IMR-90 (cell line): ENCODE measurements around the gene CD300C. TPM values are rescaled to one million over a fixed set of nuclear protein-coding genes. Genes with fewer than 3 reads are reported as not detected.
"Not testable (repeated sequence)": the region's sequence is repeated elsewhere in the genome, so short reads cannot be mapped to it uniquely, and the experiment has no call there.

Experiments used
- ATAC-seq: fragments of 200-7000 bp; cut with Tn5 transposase; 2 replicates; pipeline ENCODE4 v1.9.1; 2020; ENCODE audit warnings: low read depth, mild to moderate bottlenecking, moderate library complexity
- BruUV-seq: library from RNA; stranded (reverse); fragments of 400-500 nt; replicated peaks from 2 replicates; lab custom pipeline; 2021; lab: Mats Ljungman, UMichigan
- CTCF ChIA-PET: fragments of 300-600 bp; formaldehyde crosslinking; extraction: SDS; loops from one replicate; lab custom pipeline; 2021; ENCODE audit warnings: antibody characterized with exemption; lab: Yijun Ruan, JAX
- POLR2A ChIA-PET: fragments of 300-600 bp; sonication (Branson Sonifier 250); formaldehyde crosslinking; loops from one replicate; lab custom pipeline; 2022; ENCODE audit warnings: antibody characterized with exemption; ENCODE audit not compliant: unreplicated experiment; lab: Charles Lee
- DNase-seq: peaks from one replicate; pipeline ENCODE4 v3.0.0; 2013
- H2AFZ ChIP-seq: replicated peaks from 2 replicates; pipeline ENCODE3; 2013; ENCODE audit warnings: low read length, mild to moderate bottlenecking; ENCODE audit not compliant: poor library complexity
- H2AK5ac ChIP-seq: 2 replicates; pipeline ENCODE4 v1.6.1; 2013; ENCODE audit warnings: low read depth, low read length, inconsistent platforms
- H2AK9ac ChIP-seq: replicated peaks from 2 replicates; pipeline ENCODE3; 2013; ENCODE audit warnings: mild to moderate bottlenecking, low read depth, low read length, moderate library complexity; ENCODE audit not compliant: poor library complexity
- H2BK120ac ChIP-seq: 2 replicates; pipeline ENCODE4 v1.6.1; 2013; ENCODE audit warnings: low read depth, low read length, inconsistent platforms
- H2BK15ac ChIP-seq: 3 replicates; pipeline ENCODE4 v1.6.1; 2013; ENCODE audit warnings: low read depth, low read length, inconsistent platforms
- H2BK20ac ChIP-seq: 2 replicates; pipeline ENCODE4 v1.6.1; 2013; ENCODE audit warnings: low read depth, mild to moderate bottlenecking, inconsistent platforms, low read length, moderate library complexity
- H2BK5ac ChIP-seq: 2 replicates; pipeline ENCODE4 v1.6.1; 2013; ENCODE audit warnings: mild to moderate bottlenecking, low read depth, low read length, inconsistent platforms; ENCODE audit not compliant: poor library complexity, severe bottlenecking
- H3K14ac ChIP-seq: replicated peaks from 2 replicates; pipeline ENCODE4 v1.6.1; 2013; ENCODE audit warnings: low read depth, low read length, inconsistent platforms
- H3K18ac ChIP-seq: 2 replicates; pipeline ENCODE4 v1.6.1; 2013; ENCODE audit warnings: low read depth, low read length, control low read depth
- H3K23ac ChIP-seq: 2 replicates; pipeline ENCODE4 v1.6.1; 2013; ENCODE audit warnings: low read depth, low read length, inconsistent platforms
- H3K27ac ChIP-seq: 2 replicates; pipeline ENCODE4 v1.5.1; 2013; ENCODE audit warnings: mild to moderate bottlenecking, control low read depth, low read length; ENCODE audit not compliant: insufficient read depth
- H3K27me3 ChIP-seq: 2 replicates; pipeline ENCODE4 v1.6.1; 2013; ENCODE audit warnings: low read length; ENCODE audit not compliant: control insufficient read depth, insufficient read depth
- H3K36me3 ChIP-seq: 2 replicates; pipeline ENCODE4 v1.6.1; 2013; ENCODE audit warnings: low read length, mixed read lengths; ENCODE audit not compliant: control insufficient read depth, insufficient read depth
- H3K4ac ChIP-seq: 2 replicates; pipeline ENCODE4 v1.6.1; 2013; ENCODE audit warnings: low read depth, low read length, inconsistent platforms
- H3K4me1 ChIP-seq: 2 replicates; pipeline ENCODE4 v1.6.1; 2013; ENCODE audit warnings: low read length, mixed read lengths; ENCODE audit not compliant: control insufficient read depth, insufficient read depth
- H3K4me2 ChIP-seq: 2 replicates; pipeline ENCODE4 v1.6.1; 2013; ENCODE audit warnings: low read depth, mild to moderate bottlenecking, control low read depth, low read length, moderate library complexity
- H3K4me3 ChIP-seq: 2 replicates; pipeline ENCODE4 v1.5.1; 2013; ENCODE audit warnings: low read depth, mild to moderate bottlenecking, control low read depth, low read length, moderate library complexity; ENCODE audit not compliant: insufficient read depth
- H3K56ac ChIP-seq: 2 replicates; pipeline ENCODE4 v1.6.1; 2013; ENCODE audit warnings: low read length, inconsistent platforms; ENCODE audit not compliant: insufficient read depth; ENCODE audit errors: extremely low read depth
- H3K79me1 ChIP-seq, 2 experiments: 2 replicates each; pipeline ENCODE4 v1.6.1; 2013; ENCODE audit warnings: low read length in 2 of 2, inconsistent platforms in 1 of 2, low read depth in 1 of 2
- H3K9ac ChIP-seq: 2 replicates; pipeline ENCODE4 v1.6.1; 2013; ENCODE audit warnings: low read depth, low read length, control low read depth
- H3K9me1 ChIP-seq: 2 replicates; pipeline ENCODE4 v1.6.1; 2013; ENCODE audit warnings: low read length, inconsistent platforms; ENCODE audit not compliant: insufficient read depth
- H3K9me3 ChIP-seq: 2 replicates; pipeline ENCODE4 v1.6.1; 2013; ENCODE audit warnings: low read length; ENCODE audit not compliant: control insufficient read depth, insufficient read depth
- H4K20me1 ChIP-seq: 2 replicates; pipeline ENCODE4 v1.6.1; 2013; ENCODE audit warnings: low read length, inconsistent platforms; ENCODE audit not compliant: insufficient read depth
- H4K5ac ChIP-seq: 2 replicates; pipeline ENCODE4 v1.6.1; 2013; ENCODE audit warnings: mild to moderate bottlenecking, low read depth, low read length, control low read depth
- H4K8ac ChIP-seq, 2 experiments: 2 replicates each; pipeline ENCODE4 v1.6.1; 2013; ENCODE audit warnings: low read depth in 2 of 2, low read length in 2 of 2, control low read depth in 1 of 2, inconsistent platforms in 1 of 2
- H4K91ac ChIP-seq: 2 replicates; pipeline ENCODE4 v1.6.1; 2013; ENCODE audit warnings: low read depth, low read length, inconsistent platforms; ENCODE audit not compliant: insufficient read depth
- CEBPB ChIP-seq: IDR thresholded peaks from 2 replicates; pipeline ENCODE4 v1.6.1; 2012; ENCODE audit warnings: low read depth, low read length, improper control_type of control experiment
- WGBS, 2 experiments: methylation state at CpG; one replicate each; pipeline versions ENCODE4 v1.1.5 to v1.1.7; 2013; ENCODE audit warnings: missing lambda C conversion rate in 2 of 2; ENCODE audit not compliant: insufficient read length in 1 of 2; ENCODE audit errors: extremely low coverage in 2 of 2; 5-methylcytosine and 5-hydroxymethylcytosine counted together
- dilution Hi-C: fragments of 300-500 bp; cut with HindIII; formaldehyde crosslinking; loops from one replicate; pipeline ENCODE4 v1.14.3; 2018; ENCODE audit warnings: low sequenced_read_pairs; ENCODE audit not compliant: unreplicated experiment
- in situ Hi-C: fragments of 300-500 bp; cut with MboI; formaldehyde crosslinking; loops from 3 replicates; pipeline ENCODE4 v1.14.3; 2019; ENCODE audit warnings: low sequenced_read_pairs, inconsistent platforms, mixed read lengths
- intact Hi-C: fragments of 100-400 bp; cut with micrococcal nuclease; formaldehyde crosslinking; loops from 2 replicates; pipeline ENCODE4 v1.10.0; 2022
- polyA plus RNA-seq, 3 experiments: library from polyadenylated mRNA; depleted of rRNA; stranded (reverse); fragments of >200 nt; gene quantifications; 2 replicates each; pipeline ENCODE4 v1.2.3, GENCODE V29; 2012; ENCODE audit warnings: low replicate concordance in 1 of 3
- total RNA-seq: library from RNA; depleted of rRNA; stranded (reverse); fragments of >200 nt; gene quantifications from 2 replicates; pipeline ENCODE4 v1.2.3, GENCODE V29; 2012

CD300C gene
- total and polyA plus RNA-seq, 2 of the 4 experiments (the other 2 are of a cell fraction): not detected

DNA sequence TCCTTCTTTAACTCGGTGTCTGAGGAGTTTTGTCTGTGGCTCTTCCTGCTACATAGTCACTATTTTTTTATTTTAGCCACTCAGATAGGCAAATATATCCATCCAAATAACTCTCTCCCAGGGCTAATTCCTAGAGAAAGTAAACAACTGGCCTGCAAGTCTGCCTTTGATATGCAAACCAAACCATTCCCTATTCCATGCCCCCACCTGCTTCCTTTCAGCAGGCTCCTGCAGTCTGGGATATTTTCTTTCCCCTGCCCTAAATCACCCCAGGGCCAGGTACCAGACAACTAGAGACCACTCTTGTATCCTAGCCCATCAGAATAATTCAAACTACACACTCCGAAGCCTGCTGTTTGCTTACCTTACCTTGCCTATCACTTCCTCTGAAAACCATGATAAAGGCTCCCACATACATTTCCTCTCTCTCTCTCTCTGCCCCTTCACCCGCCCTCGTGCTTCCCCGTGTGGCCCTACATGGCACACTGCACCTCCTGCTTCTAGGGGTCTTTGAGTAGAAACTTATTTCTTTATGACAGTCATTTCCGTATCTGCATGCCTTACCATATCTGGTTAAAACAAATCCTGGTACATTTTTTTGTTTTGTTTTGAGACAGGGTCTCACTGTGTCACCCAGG lies 13.1 kb upstream of the CD300C start:
- H2BK15ac ChIP-seq: no peak overlapping the region
- H4K91ac ChIP-seq: no peak overlapping the region
- no peak overlapping the region for H2BK5ac ChIP-seq
- no peak overlapping the region for H4K5ac ChIP-seq
- in situ Hi-C loops (no loop called here), intact Hi-C loops (no loop called here), dilution Hi-C loops (no loop called here)
- no peak overlapping the region for H3K27ac ChIP-seq
- no peak overlapping the region for H3K18ac ChIP-seq
- no peak overlapping the region for H2BK20ac ChIP-seq
- no peaks in the 10 kb centered on the region for H3K79me1 ChIP-seq
- ATAC-seq (no peak), DNase-seq (no peak)
- no peaks in the 10 kb centered on the region for H3K4me1 ChIP-seq
- H4K8ac ChIP-seq: no peak overlapping the region
- H3K27me3 ChIP-seq: no peaks in the 10 kb centered on the region
- H3K4me3 ChIP-seq: no peak overlapping the region
- ChIA-PET CTCF (interaction anchor here (0.7 kb wide), 1 partner anchor 209 kb away, joined by 3 read pairs; no protein-coding TSS in a partner anchor), POLR2A (no interaction called here)
- H2BK120ac ChIP-seq: no peak overlapping the region
- H3K4me2 ChIP-seq: no peak overlapping the region
- H3K4ac ChIP-seq: no peak overlapping the region
- no peak overlapping the region for H3K56ac ChIP-seq
- H3K9me3 ChIP-seq: peaks cover 24% of the 10 kb centered on the region
- no peak overlapping the region for H3K9ac ChIP-seq
- H3K36me3 ChIP-seq: no peaks in the 10 kb centered on the region
- no peak overlapping the region for H2AFZ ChIP-seq
- no peak overlapping the region for H2AK9ac ChIP-seq
- H4K20me1 ChIP-seq: no peaks in the 10 kb centered on the region
- no peaks in the 10 kb centered on the region for H3K9me1 ChIP-seq
- TF ChIP-seq CEBPB: no peak
- H3K23ac ChIP-seq: no peak overlapping the region
- no CpG with 5 or more reads among the region's 6 CpGs for whole genome bisulfite sequencing, 2 experiments
- H3K14ac ChIP-seq: no peak overlapping the region
- no peak overlapping the region for H2AK5ac ChIP-seq
- no TSS peak for BruUV-seq

GRCh38 chr17:74558402-74558801 lies 12.5 kb upstream of the CD300C start:
- H3K4ac ChIP-seq, H2AFZ ChIP-seq, H4K91ac ChIP-seq, in situ Hi-C loops, H4K8ac ChIP-seq, H4K5ac ChIP-seq, H3K18ac ChIP-seq, POLR2A ChIA-PET, H3K23ac ChIP-seq, H3K4me1 ChIP-seq, H2AK5ac ChIP-seq, H2BK15ac ChIP-seq, H3K27ac ChIP-seq, H3K27me3 ChIP-seq, H3K36me3 ChIP-seq, H3K56ac ChIP-seq, H3K79me1 ChIP-seq, DNase-seq, H3K4me3 ChIP-seq, H2BK20ac ChIP-seq, H2BK5ac ChIP-seq, ATAC-seq, intact Hi-C loops, H4K20me1 ChIP-seq, H3K14ac ChIP-seq, CTCF ChIA-PET, H3K4me2 ChIP-seq, dilution Hi-C loops, H2AK9ac ChIP-seq, H2BK120ac ChIP-seq, H3K9ac ChIP-seq, BruUV-seq, H3K9me1 ChIP-seq: not testable (repeated sequence)
- peaks cover 18% of the 10 kb centered on the region for H3K9me3 ChIP-seq
- WGBS, 2 experiments: no CpG with 5 or more reads among the region's 4 CpGs
